IgD-negative memory B cell (primary cell): ENCODE results near the gene YARS1. TPM values are rescaled to one million over a fixed set of nuclear protein-coding genes. Genes with fewer than 3 reads are reported as not detected.
A peak's percentile ranks its signal among the peaks of the same experiment; 100 is the strongest.

Experiments used
- H3K27ac Mint-ChIP-seq, 3 donors: one replicate each; pipeline ENCODE4 v1.8.0; 2020 to 2022; ENCODE audit warnings: mild to moderate bottlenecking in 3 of 3, mixed read lengths in 3 of 3, moderate library complexity in 1 of 3
- H3K27me3 Mint-ChIP-seq: one replicate; pipeline ENCODE4 v1.8.0; 2021; ENCODE audit warnings: mixed read lengths
- H3K36me3 Mint-ChIP-seq: one replicate; pipeline ENCODE4 v1.8.0; 2020; ENCODE audit warnings: mild to moderate bottlenecking, mixed read lengths
- H3K4me1 Mint-ChIP-seq, 3 donors: one replicate each; pipeline ENCODE4 v1.8.0; 2020 to 2022; ENCODE audit warnings: mixed read lengths in 3 of 3, mild to moderate bottlenecking in 1 of 3
- H3K4me3 Mint-ChIP-seq, 4 donors: one replicate each; pipeline ENCODE4 v1.8.0; 2020 to 2022; ENCODE audit warnings: mild to moderate bottlenecking in 4 of 4, mixed read lengths in 4 of 4, moderate library complexity in 3 of 4
- H3K9me3 Mint-ChIP-seq, 3 donors: one replicate each; pipeline ENCODE4 v1.8.0; 2020 to 2021; ENCODE audit warnings: mixed read lengths in 3 of 3, mild to moderate bottlenecking in 1 of 3
- polyA plus RNA-seq: library from polyadenylated mRNA; unstranded; fragments of 300-500 nt; fragmentation: Illumina TruSeq; gene quantifications from one replicate; pipeline ENCODE4 v1.2.3, GENCODE V29; 2021

Gene YARS1
- 41.8 TPM for polyA plus RNA-seq

- no peaks in the 10 kb centered on the region for H3K9me3 Mint-ChIP-seq
- H3K27me3 Mint-ChIP-seq: peaks cover 2% of the 10 kb centered on the region
- H3K36me3 Mint-ChIP-seq: peaks cover 4% of the 10 kb centered on the region
- peaks cover 29 to 38% (median 37%) of the 10 kb centered on the region in 3 donors for H3K4me1 Mint-ChIP-seq
- H3K27ac Mint-ChIP-seq: peak within 1 kb of the TSS; percentile 67 to 96 (median 93)
- H3K4me3 Mint-ChIP-seq: peak within 1 kb of the TSS; percentile 82 to 99 (median 96)
Measured at GRCh38 chr1:32817159-32817814, at the start of gene YARS1, which contains the start of gene S100PBP. Gene YARS1, minus strand, starts transcription at chr1:32817358. Its CDS starts 114 bp downstream, at chr1:32817244. Gene S100PBP, plus strand, starts transcription at chr1:32817653. Its CDS starts 8,447 bp downstream, at chr1:32826100.

- Mint-ChIP-seq H3K4me1 (no peaks in the 10 kb centered on the region), H3K9me3 (no peaks in the 10 kb centered on the region), H3K27ac (no peak overlapping the region), H3K27me3 (peaks cover 12% of the 10 kb centered on the region), H3K4me3 (no peak overlapping the region), H3K36me3 (peaks cover 12% of the 10 kb centered on the region)
Measured at GRCh38 chr1:32865639-32866405, 48.7 kb upstream of the YARS1 start.

GRCh38 chr1:32864375-32865019 is 47.3 kb upstream of the YARS1 start:
- Mint-ChIP-seq H3K27ac (no peak overlapping the region), H3K4me1 (no peaks in the 10 kb centered on the region), H3K36me3 (peaks cover 15% of the 10 kb centered on the region), H3K27me3 (peaks cover 3% of the 10 kb centered on the region), H3K9me3 (no peaks in the 10 kb centered on the region), H3K4me3 (no peak overlapping the region)

GRCh38 chr1:32863881-32864245 is 46.7 kb upstream of the YARS1 start:
- Mint-ChIP-seq H3K36me3 (peaks cover 19% of the 10 kb centered on the region), H3K4me1 (no peaks in the 10 kb centered on the region), H3K27me3 (no peaks in the 10 kb centered on the region), H3K9me3 (no peaks in the 10 kb centered on the region), H3K27ac (no peak overlapping the region), H3K4me3 (no peak overlapping the region)

GRCh38 chr1:32863218-32863880 is 46.2 kb upstream of the YARS1 start:
- no peaks in the 10 kb centered on the region for H3K4me1 Mint-ChIP-seq
- H3K36me3 Mint-ChIP-seq: peaks cover 20% of the 10 kb centered on the region

GRCh38 chr1:32861904-32862695 is 44.9 kb upstream of the YARS1 start:
- no peak overlapping the region for H3K4me3 Mint-ChIP-seq
- H3K4me1 Mint-ChIP-seq: no peaks in the 10 kb centered on the region
- peaks cover 18% of the 10 kb centered on the region for H3K36me3 Mint-ChIP-seq
- no peak overlapping the region for H3K27ac Mint-ChIP-seq
- no peaks in the 10 kb centered on the region for H3K9me3 Mint-ChIP-seq
- no peaks in the 10 kb centered on the region for H3K27me3 Mint-ChIP-seq

More at GRCh38 chr1:32863218-32863880, 46.2 kb upstream of the YARS1 start:
- H3K27ac Mint-ChIP-seq: no peak overlapping the region
- no peaks in the 10 kb centered on the region for H3K9me3 Mint-ChIP-seq
- no peaks in the 10 kb centered on the region for H3K27me3 Mint-ChIP-seq
- no peak overlapping the region for H3K4me3 Mint-ChIP-seq

GRCh38 chr1:32860566-32860965 is 43.4 kb upstream of the YARS1 start:
- peaks cover 15% of the 10 kb centered on the region for H3K36me3 Mint-ChIP-seq
- no peaks in the 10 kb centered on the region for H3K4me1 Mint-ChIP-seq
- peak overlapping the region in 1 of 3 donors; percentile 59 for H3K27ac Mint-ChIP-seq
- H3K27me3 Mint-ChIP-seq: no peaks in the 10 kb centered on the region
- no peaks in the 10 kb centered on the region for H3K9me3 Mint-ChIP-seq
- no peak overlapping the region for H3K4me3 Mint-ChIP-seq

- Mint-ChIP-seq H3K27me3 (no peaks in the 10 kb centered on the region), H3K9me3 (no peaks in the 10 kb centered on the region), H3K36me3 (peaks cover 15% of the 10 kb centered on the region), H3K4me3 (no peak overlapping the region), H3K4me1 (no peaks in the 10 kb centered on the region), H3K27ac (no peak overlapping the region)
Measured at GRCh38 chr1:32859915-32860314, 42.8 kb upstream of the YARS1 start.

GRCh38 chr1:32858791-32859190 is 41.6 kb upstream of the YARS1 start:
- Mint-ChIP-seq H3K27ac (no peak overlapping the region), H3K4me1 (no peaks in the 10 kb centered on the region), H3K27me3 (no peaks in the 10 kb centered on the region), H3K9me3 (no peaks in the 10 kb centered on the region), H3K4me3 (no peak overlapping the region), H3K36me3 (peaks cover 15% of the 10 kb centered on the region)

- no peak overlapping the region for H3K4me3 Mint-ChIP-seq
- no peaks in the 10 kb centered on the region for H3K4me1 Mint-ChIP-seq
- no peaks in the 10 kb centered on the region for H3K9me3 Mint-ChIP-seq
- peaks cover 13% of the 10 kb centered on the region for H3K36me3 Mint-ChIP-seq
- H3K27me3 Mint-ChIP-seq: no peaks in the 10 kb centered on the region
- no peak overlapping the region for H3K27ac Mint-ChIP-seq
Measured at GRCh38 chr1:32858136-32858535, 41.0 kb upstream of the YARS1 start.

- H3K27ac Mint-ChIP-seq: no peak overlapping the region
- H3K9me3 Mint-ChIP-seq: no peaks in the 10 kb centered on the region
- peaks cover 13% of the 10 kb centered on the region for H3K36me3 Mint-ChIP-seq
- H3K27me3 Mint-ChIP-seq: no peaks in the 10 kb centered on the region
- no peaks in the 10 kb centered on the region for H3K4me1 Mint-ChIP-seq
- H3K4me3 Mint-ChIP-seq: no peak overlapping the region
Measured at GRCh38 chr1:32855861-32856617, 38.9 kb upstream of the YARS1 start.

GRCh38 chr1:32848354-32849063 is 31.4 kb upstream of the YARS1 start:
- H3K4me1 Mint-ChIP-seq: no peaks in the 10 kb centered on the region
- no peaks in the 10 kb centered on the region for H3K9me3 Mint-ChIP-seq
- peak overlapping the region in 1 of 3 donors; percentile 51 for H3K27ac Mint-ChIP-seq
- H3K27me3 Mint-ChIP-seq: no peaks in the 10 kb centered on the region
- no peak overlapping the region for H3K4me3 Mint-ChIP-seq
- peaks cover 9% of the 10 kb centered on the region for H3K36me3 Mint-ChIP-seq

GRCh38 chr1:32831878-32832277 is 14.7 kb upstream of the YARS1 start:
- Mint-ChIP-seq H3K36me3 (peaks cover 13% of the 10 kb centered on the region), H3K9me3 (no peaks in the 10 kb centered on the region), H3K4me3 (no peak overlapping the region), H3K4me1 (peaks cover 1 to 4% (median 4%) of the 10 kb centered on the region in 3 donors), H3K27ac (no peak overlapping the region), H3K27me3 (no peaks in the 10 kb centered on the region)
